ENCODE measurements around the gene MCM3AP.

The MCM3AP gene

GRCh38 chr21:46195595-46196195 is 89.7 kb downstream of the MCM3AP start:
- no peak for TF ChIP-seq ZNF274 (IDR thresholded peaks at IDR 0.05; ENCODE audit: low read depth, low read length)
- H3K4me3 ChIP-seq (ENCODE audit: low read length) = no peak overlapping the region

- no peak for TF ChIP-seq ZNF274 (IDR thresholded peaks at IDR 0.05; ENCODE audit: low read depth, low read length)
- H3K4me3 ChIP-seq (ENCODE audit: low read length) = no peak overlapping the region
These were observed 90.8 kb downstream of the MCM3AP start for GRCh38 chr21:46194374-46195334.

GRCh38 chr21:46193829-46194373 is 91.5 kb downstream of the MCM3AP start:
- no peak for TF ChIP-seq ZNF274 (IDR thresholded peaks at IDR 0.05; ENCODE audit: low read depth, low read length)

GRCh38 chr21:46191686-46192575 is 93.5 kb downstream of the MCM3AP start:
- H3K4me3 ChIP-seq (ENCODE audit: low read length) = no peak overlapping the region
- no peak for TF ChIP-seq ZNF274 (IDR thresholded peaks at IDR 0.05; ENCODE audit: low read depth, low read length)

More at GRCh38 chr21:46193829-46194373, 91.5 kb downstream of the MCM3AP start:
- no peak overlapping the region for H3K4me3 ChIP-seq (ENCODE audit: low read length)

GRCh38 chr21:46191257-46191685 is 94.1 kb downstream of the MCM3AP start:
- no peak for TF ChIP-seq ZNF274 (IDR thresholded peaks at IDR 0.05; ENCODE audit: low read depth, low read length)

GRCh38 chr21:46190491-46191131 is 94.8 kb downstream of the MCM3AP start:
- TF ChIP-seq ZNF274 (IDR thresholded peaks at IDR 0.05; ENCODE audit: low read depth, low read length) = no peak

More at GRCh38 chr21:46191257-46191685, 94.1 kb downstream of the MCM3AP start:
- no peak overlapping the region for H3K4me3 ChIP-seq (ENCODE audit: low read length)

GRCh38 chr21:46189959-46190490 is 95.4 kb downstream of the MCM3AP start:
- TF ChIP-seq ZNF274 (IDR thresholded peaks at IDR 0.05; ENCODE audit: low read depth, low read length) = no peak
- no peak overlapping the region for H3K4me3 ChIP-seq (ENCODE audit: low read length)

More at GRCh38 chr21:46190491-46191131, 94.8 kb downstream of the MCM3AP start:
- H3K4me3 ChIP-seq (ENCODE audit: low read length) = no peak overlapping the region

- TF ChIP-seq ZNF274 (IDR thresholded peaks at IDR 0.05; ENCODE audit: low read depth, low read length) = no peak
- H3K4me3 ChIP-seq (ENCODE audit: low read length) = no peak overlapping the region
These were observed 96.0 kb downstream of the MCM3AP start for GRCh38 chr21:46189213-46189958.

- no peak overlapping the region for H3K4me3 ChIP-seq (ENCODE audit: low read length)
- no peak for TF ChIP-seq ZNF274 (IDR thresholded peaks at IDR 0.05; ENCODE audit: low read depth, low read length)
These were observed 96.9 kb downstream of the MCM3AP start for GRCh38 chr21:46188226-46189212.

GRCh38 chr21:46187814-46188213 is 97.6 kb downstream of the MCM3AP start:
- no peak for TF ChIP-seq ZNF274 (IDR thresholded peaks at IDR 0.05; ENCODE audit: low read depth, low read length)
- H3K4me3 ChIP-seq (ENCODE audit: low read length) = no peak overlapping the region

- TF ChIP-seq ZNF274 (IDR thresholded peaks at IDR 0.05; ENCODE audit: low read depth, low read length) = no peak
- H3K4me3 ChIP-seq (ENCODE audit: low read length) = no peak overlapping the region
These were observed 98.2 kb downstream of the MCM3AP start for GRCh38 chr21:46187261-46187660.
